Spleen (tissue), 7 donors: ENCODE results near the gene RSPO3.

ENCODE experiments used
- CTCF ChIP-seq, 11 experiments: fragments of 200-600 bp in 7 of 11; fragments of 450-650 bp in 4 of 11; sonication (generic) in 4 of 11; IDR thresholded peaks in 8 of 11; conservative IDR thresholded peaks in 3 of 11; 1 replicate in 7 of 11; 2 replicates in 4 of 11; pipeline versions ENCODE4 v1.4.0 to v1.8.0; 2016 to 2021; ENCODE audit warnings: antibody characterized with exemption in 11 of 11, inconsistent platforms in 4 of 11, mild to moderate bottlenecking in 1 of 11
- POLR2A ChIP-seq, 3 donors: fragments of 450-650 bp; IDR thresholded peaks; one replicate each; pipeline ENCODE4 v1.5.1; 2017; ENCODE audit warnings: antibody characterized with exemption in 3 of 3, mild to moderate bottlenecking in 1 of 3
- POLR2AphosphoS5 ChIP-seq, 3 donors: sonication (generic); formaldehyde crosslinking; IDR thresholded peaks; one replicate each; pipeline ENCODE4 v1.5.1; 2017; ENCODE audit warnings: antibody characterized with exemption in 3 of 3
- donor health status: DM: no; HTN: no; CAD: no; lungs with moderate emphysema.
- donor health status: DM: no; HTN: no; CAD: no.
- donor health status: DM: no; HTN: no; CAD: no.

DNA sequence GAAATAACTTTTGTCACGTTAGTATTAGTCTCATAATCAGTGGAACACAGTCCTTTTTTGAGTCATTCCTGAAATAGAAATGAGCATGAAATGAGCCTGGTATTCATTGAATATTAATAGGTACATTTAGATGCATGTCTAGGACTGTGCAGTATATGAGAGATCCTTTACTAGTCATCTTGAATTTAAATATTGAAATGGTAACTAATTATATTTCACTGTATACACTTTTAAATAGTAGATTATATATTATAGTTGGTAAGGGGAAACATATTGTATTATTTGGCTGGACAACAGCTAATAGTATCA lies 59.4 kb downstream of the RSPO3 start:
- no peak for TF ChIP-seq CTCF (IDR thresholded peaks at IDR 0.05 in 8 of 11, conservative IDR thresholded peaks at IDR 0.05 in 3 of 11)
- no peak for TF ChIP-seq POLR2A (IDR thresholded peaks at IDR 0.05)
- no peak for TF ChIP-seq POLR2AphosphoS5 (IDR thresholded peaks at IDR 0.05)
